Mesenchymal stem cell (in vitro differentiated cells and primary cell): Measurements from ENCODE around the gene UVSSA.

Source experiments
- DNase-seq: peaks from one replicate; pipeline ENCODE4 v3.0.0-alpha.2; 2013
- H2AFZ ChIP-seq: one replicate; pipeline ENCODE4 v1.6.1; 2013; ENCODE audit warnings: low read depth, mild to moderate bottlenecking, control low read depth, inconsistent platforms, low read length, moderate library complexity
- H2AK5ac ChIP-seq: 2 replicates; pipeline ENCODE4 v1.6.1; 2013; ENCODE audit warnings: low read length, moderate library complexity, mild to moderate bottlenecking, inconsistent platforms; ENCODE audit not compliant: severe bottlenecking
- H2BK120ac ChIP-seq: one replicate; pipeline ENCODE4 v1.6.1; 2013; ENCODE audit warnings: low read depth, mild to moderate bottlenecking, inconsistent platforms, low read length, moderate library complexity
- H2BK12ac ChIP-seq, 2 experiments: one replicate each; pipeline ENCODE4 v1.6.1; 2013; ENCODE audit warnings: inconsistent platforms in 2 of 2, low read length in 2 of 2, mild to moderate bottlenecking in 2 of 2, moderate library complexity in 2 of 2, control low read depth in 1 of 2
- H2BK15ac ChIP-seq: one replicate; pipeline ENCODE4 v1.6.1; 2013; ENCODE audit warnings: mild to moderate bottlenecking, low read depth, inconsistent platforms; ENCODE audit not compliant: poor library complexity, severe bottlenecking
- H2BK5ac ChIP-seq: 2 replicates; pipeline ENCODE4 v1.6.1; 2013; ENCODE audit warnings: low read depth, mild to moderate bottlenecking, low read length, control low read depth, inconsistent platforms; ENCODE audit not compliant: poor library complexity, severe bottlenecking
- H3K14ac ChIP-seq, 2 experiments: one replicate each; pipeline ENCODE4 v1.6.1; 2013; ENCODE audit warnings: inconsistent platforms in 2 of 2, low read length in 2 of 2, control low read depth in 1 of 2, mild to moderate bottlenecking in 1 of 2, moderate library complexity in 1 of 2
- H3K18ac ChIP-seq, 2 experiments: one replicate each; pipeline ENCODE4 v1.6.1; 2013; ENCODE audit warnings: inconsistent platforms in 2 of 2, low read length in 2 of 2, control low read depth in 1 of 2, low read depth in 1 of 2, mild to moderate bottlenecking in 1 of 2
- H3K23ac ChIP-seq, 2 experiments: one replicate each; pipeline ENCODE4 v1.6.1; 2013; ENCODE audit warnings: inconsistent platforms in 2 of 2, low read length in 2 of 2, mild to moderate bottlenecking in 2 of 2, moderate library complexity in 2 of 2, control low read depth in 1 of 2
- H3K27ac ChIP-seq: 2 replicates; pipeline ENCODE4 v1.5.1; 2013; ENCODE audit warnings: mild to moderate bottlenecking, moderate library complexity, low read length, control low read depth, inconsistent platforms; ENCODE audit not compliant: poor library complexity, severe bottlenecking
- H3K27me3 ChIP-seq, 2 experiments: 2 replicates each; pipeline versions ENCODE4 v1.6.1 to v1.7.0; 2013; ENCODE audit warnings: low read length in 2 of 2, mild to moderate bottlenecking in 2 of 2, moderate library complexity in 2 of 2, control low read depth in 1 of 2, inconsistent platforms in 1 of 2; ENCODE audit not compliant: control insufficient read depth in 1 of 2, insufficient read depth in 1 of 2
- H3K36me3 ChIP-seq, 2 experiments: 2 replicates each; pipeline versions ENCODE4 v1.6.1 to v1.7.0; 2013; ENCODE audit warnings: low read length in 2 of 2, control low read depth in 1 of 2, inconsistent platforms in 1 of 2, low read depth in 1 of 2, mild to moderate bottlenecking in 1 of 2; ENCODE audit not compliant: insufficient read depth in 2 of 2, control insufficient read depth in 1 of 2
- H3K4ac ChIP-seq, 2 experiments: one replicate each; pipeline ENCODE4 v1.6.1; 2013; ENCODE audit warnings: inconsistent platforms in 2 of 2, low read length in 2 of 2, mild to moderate bottlenecking in 2 of 2, moderate library complexity in 2 of 2, control low read depth in 1 of 2, low read depth in 1 of 2
- H3K4me1 ChIP-seq: 2 replicates; pipeline ENCODE4 v1.6.1; 2013; ENCODE audit warnings: low read depth, low read length, control low read depth; ENCODE audit not compliant: control insufficient read depth, insufficient read depth
- H3K4me2 ChIP-seq: 2 replicates; pipeline ENCODE4 v1.6.1; 2013; ENCODE audit warnings: low read length, mild to moderate bottlenecking, inconsistent platforms; ENCODE audit not compliant: poor library complexity, severe bottlenecking
- H3K4me3 ChIP-seq, 2 experiments: 2 replicates each; pipeline versions ENCODE4 v1.5.1 to v1.7.0; 2013; ENCODE audit warnings: low read length in 2 of 2, mild to moderate bottlenecking in 2 of 2, control low read depth in 1 of 2, low read depth in 1 of 2; ENCODE audit not compliant: insufficient read depth in 1 of 2
- H3K79me1 ChIP-seq: replicated peaks from 2 replicates; pipeline ENCODE4 v1.6.1; 2013; ENCODE audit warnings: mild to moderate bottlenecking, control low read depth, low read length, inconsistent platforms; ENCODE audit not compliant: poor library complexity, severe bottlenecking
- H3K9ac ChIP-seq: 2 replicates; pipeline ENCODE4 v1.7.0; 2013; ENCODE audit warnings: mild to moderate bottlenecking, low read length, moderate library complexity
- H3K9me3 ChIP-seq: 2 replicates; pipeline ENCODE4 v1.7.0; 2013; ENCODE audit warnings: mild to moderate bottlenecking, low read length; ENCODE audit not compliant: control insufficient read depth
- H4K8ac ChIP-seq: one replicate; pipeline ENCODE4 v1.6.1; 2013; ENCODE audit warnings: inconsistent platforms, mild to moderate bottlenecking, low read length, moderate library complexity
- H4K91ac ChIP-seq: one replicate; pipeline ENCODE4 v1.6.1; 2013; ENCODE audit warnings: mild to moderate bottlenecking, low read length, inconsistent platforms
- WGBS: methylation state at CpG from one replicate; pipeline ENCODE4 v1.1.7; 2013; ENCODE audit warnings: mixed read lengths; 5-methylcytosine and 5-hydroxymethylcytosine counted together

The UVSSA gene

GRCh38 chr4:1406981-1407656 is 60.1 kb downstream of the UVSSA start:
- Histone ChIP-seq H2BK15ac (no peak overlapping the region), H3K27me3 (peaks cover 78 to 93% of the 10 kb centered on the region in 2 experiments), H3K4me3 (no peak overlapping the region), H3K4ac (no peak overlapping the region), H3K27ac (no peak overlapping the region), H3K9ac (no peak overlapping the region), H3K36me3 (no peaks in the 10 kb centered on the region), H2BK12ac (no peak overlapping the region), H3K14ac (no peak overlapping the region), H2AFZ (no peak overlapping the region), H3K4me1 (peaks cover 11% of the 10 kb centered on the region), H4K91ac (no peak overlapping the region), H2BK120ac (no peak overlapping the region), H3K4me2 (no peak overlapping the region), H3K9me3 (peaks cover 9% of the 10 kb centered on the region), H3K79me1 (no peaks in the 10 kb centered on the region), H3K18ac (no peak overlapping the region), H3K23ac (no peak overlapping the region), H2AK5ac (no peak overlapping the region), H2BK5ac (no peak overlapping the region), H4K8ac (no peak overlapping the region)
- DNase-seq, result no peak
- WGBS, result 15% methylated on average over 49 of the region's 50 CpGs

- Histone ChIP-seq H3K4me2 (no peak overlapping the region), H2BK120ac (no peak overlapping the region), H2AK5ac (no peak overlapping the region), H3K18ac (no peak overlapping the region), H4K8ac (no peak overlapping the region), H3K27ac (no peak overlapping the region), H3K9me3 (peaks cover 10% of the 10 kb centered on the region), H3K27me3 (peaks cover 81 to 93% of the 10 kb centered on the region in 2 experiments), H2BK12ac (no peak overlapping the region), H3K9ac (no peak overlapping the region), H2BK15ac (no peak overlapping the region), H2AFZ (no peak overlapping the region), H3K23ac (no peak overlapping the region), H3K14ac (no peak overlapping the region), H2BK5ac (no peak overlapping the region), H4K91ac (no peak overlapping the region), H3K79me1 (no peaks in the 10 kb centered on the region), H3K36me3 (no peaks in the 10 kb centered on the region), H3K4me1 (peaks cover 10% of the 10 kb centered on the region), H3K4me3 (no peak overlapping the region), H3K4ac (no peak overlapping the region)
- no peak for DNase-seq
- 8% methylated on average over 33 of the region's 53 CpGs for WGBS
These were observed 60.8 kb downstream of the UVSSA start for GRCh38 chr4:1407657-1408333.

GRCh38 chr4:1408418-1408817 is 61.4 kb downstream of the UVSSA start:
- H3K4me3 ChIP-seq, result no peak overlapping the region
- no peak overlapping the region for H3K23ac ChIP-seq
- no peak overlapping the region for H3K18ac ChIP-seq
- no peak for DNase-seq
- H3K79me1 ChIP-seq, result no peaks in the 10 kb centered on the region
- no peak overlapping the region for H3K4me2 ChIP-seq
- H4K91ac ChIP-seq, result no peak overlapping the region
- H3K36me3 ChIP-seq, result no peaks in the 10 kb centered on the region
- H2BK5ac ChIP-seq, result no peak overlapping the region
- no peak overlapping the region for H3K27ac ChIP-seq
- 26% methylated on average over 19 of the region's 22 CpGs for WGBS
- no peak overlapping the region for H3K9ac ChIP-seq
- no peak overlapping the region for H2AK5ac ChIP-seq
- no peak overlapping the region for H3K4ac ChIP-seq
- H3K14ac ChIP-seq, result no peak overlapping the region
- H2BK12ac ChIP-seq, result no peak overlapping the region
- H3K9me3 ChIP-seq, result peaks cover 16% of the 10 kb centered on the region
- H2BK120ac ChIP-seq, result no peak overlapping the region
- H3K27me3 ChIP-seq, result peaks cover 84 to 94% of the 10 kb centered on the region in 2 experiments
- H3K4me1 ChIP-seq, result peaks cover 10% of the 10 kb centered on the region
- H2AFZ ChIP-seq, result no peak overlapping the region
- no peak overlapping the region for H2BK15ac ChIP-seq
- no peak overlapping the region for H4K8ac ChIP-seq

GRCh38 chr4:1409079-1409478 is 62.1 kb downstream of the UVSSA start:
- H3K27ac ChIP-seq, result no peak overlapping the region
- no peak overlapping the region for H4K8ac ChIP-seq
- no peak overlapping the region for H3K14ac ChIP-seq
- H2BK5ac ChIP-seq, result no peak overlapping the region
- no peak overlapping the region for H2AFZ ChIP-seq
- H3K27me3 ChIP-seq, result peaks cover 85 to 94% of the 10 kb centered on the region in 2 experiments
- H2BK12ac ChIP-seq, result no peak overlapping the region
- H4K91ac ChIP-seq, result no peak overlapping the region
- no peak overlapping the region for H3K4ac ChIP-seq
- no peak overlapping the region for H3K18ac ChIP-seq
- peaks cover 8% of the 10 kb centered on the region for H3K4me1 ChIP-seq
- no peak overlapping the region for H3K4me3 ChIP-seq
- H2BK15ac ChIP-seq, result no peak overlapping the region
- peaks cover 17% of the 10 kb centered on the region for H3K9me3 ChIP-seq
- H3K9ac ChIP-seq, result no peak overlapping the region
- H3K79me1 ChIP-seq, result no peaks in the 10 kb centered on the region
- no peak for DNase-seq
- peaks cover 0 to 3% of the 10 kb centered on the region in 2 experiments for H3K36me3 ChIP-seq
- no peak overlapping the region for H3K23ac ChIP-seq
- H2BK120ac ChIP-seq, result no peak overlapping the region
- no peak overlapping the region for H2AK5ac ChIP-seq
- no peak overlapping the region for H3K4me2 ChIP-seq
- 66% methylated on average over 9 of the region's 14 CpGs for WGBS
